Measurements from ENCODE around the gene SIGLEC11.
"Not testable (repeated sequence)": the region's sequence is repeated elsewhere in the genome, so short reads cannot be mapped to it uniquely, and the experiment has no call there.

SIGLEC11 gene, protein sequence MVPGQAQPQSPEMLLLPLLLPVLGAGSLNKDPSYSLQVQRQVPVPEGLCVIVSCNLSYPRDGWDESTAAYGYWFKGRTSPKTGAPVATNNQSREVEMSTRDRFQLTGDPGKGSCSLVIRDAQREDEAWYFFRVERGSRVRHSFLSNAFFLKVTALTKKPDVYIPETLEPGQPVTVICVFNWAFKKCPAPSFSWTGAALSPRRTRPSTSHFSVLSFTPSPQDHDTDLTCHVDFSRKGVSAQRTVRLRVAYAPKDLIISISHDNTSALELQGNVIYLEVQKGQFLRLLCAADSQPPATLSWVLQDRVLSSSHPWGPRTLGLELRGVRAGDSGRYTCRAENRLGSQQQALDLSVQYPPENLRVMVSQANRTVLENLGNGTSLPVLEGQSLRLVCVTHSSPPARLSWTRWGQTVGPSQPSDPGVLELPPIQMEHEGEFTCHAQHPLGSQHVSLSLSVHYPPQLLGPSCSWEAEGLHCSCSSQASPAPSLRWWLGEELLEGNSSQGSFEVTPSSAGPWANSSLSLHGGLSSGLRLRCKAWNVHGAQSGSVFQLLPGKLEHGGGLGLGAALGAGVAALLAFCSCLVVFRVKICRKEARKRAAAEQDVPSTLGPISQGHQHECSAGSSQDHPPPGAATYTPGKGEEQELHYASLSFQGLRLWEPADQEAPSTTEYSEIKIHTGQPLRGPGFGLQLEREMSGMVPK

DNA sequence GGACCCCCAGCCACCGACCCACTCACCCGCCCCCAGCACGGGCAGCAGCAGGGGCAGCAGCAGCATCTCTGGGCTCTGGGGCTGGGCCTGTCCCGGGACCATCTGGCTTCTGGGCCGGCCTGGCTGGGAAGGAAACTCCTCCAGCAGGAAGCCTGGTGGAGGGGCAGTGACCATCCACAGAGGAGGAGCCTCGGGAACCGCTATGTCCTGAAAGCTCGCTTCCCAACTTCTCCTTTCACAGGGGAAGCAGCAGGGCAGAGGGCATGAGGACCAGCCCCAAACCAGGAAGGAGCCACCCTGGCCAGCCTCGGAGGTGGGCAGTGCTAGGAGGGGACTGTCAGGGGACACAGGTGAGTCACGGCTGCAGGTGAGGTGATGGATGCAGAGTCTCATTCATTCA lies at the start of gene SIGLEC11:
TSS of gene SIGLEC11 (minus strand) at position 193 of the 400 bp plus-strand sequence. CDS start at position 102, 91 bp downstream.
- H3K9ac ChIP-seq (ENCODE audit: low read depth, low read length); H3K27me3 ChIP-seq (ENCODE audit: control insufficient read depth, insufficient read depth, low read length): not testable (repeated sequence)

DNA sequence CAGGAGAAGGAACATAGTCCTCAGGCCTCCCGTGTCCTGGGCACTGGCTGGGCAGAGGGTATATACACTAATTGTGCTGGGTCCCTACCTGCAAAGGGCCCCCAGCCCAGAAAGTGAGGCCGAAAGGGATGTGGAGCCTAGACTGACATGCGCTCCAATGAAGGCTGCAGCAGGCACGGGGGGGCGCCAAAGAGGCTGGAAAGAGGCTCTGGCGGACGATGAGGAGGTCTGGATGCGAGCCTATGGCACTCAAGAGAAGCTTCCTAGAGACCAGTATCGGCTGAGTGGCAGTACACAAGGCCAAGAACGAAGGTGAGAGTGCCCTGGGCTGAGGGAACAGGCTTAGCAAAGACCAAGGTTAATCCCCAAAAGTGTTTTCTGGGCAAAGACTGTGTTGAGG lies 47.6 kb upstream of the SIGLEC11 start:
- Histone ChIP-seq H3K9ac (ENCODE audit: low read depth, low read length) (no peak overlapping the region), H3K27me3 (ENCODE audit: control insufficient read depth, insufficient read depth, low read length) (no peaks in the 10 kb centered on the region), H3K4me1 (ENCODE audit: control insufficient read depth, insufficient read depth, low read length) (no peaks in the 10 kb centered on the region), H3K36me3 (ENCODE audit: control insufficient read depth, insufficient read depth, low read length) (peaks cover 15% of the 10 kb centered on the region), H3K9me3 (ENCODE audit: control insufficient read depth, insufficient read depth, low read length) (no peaks in the 10 kb centered on the region), H3K4me3 (ENCODE audit: low read depth, low read length) (no peak overlapping the region)

More for the DNA sequence above, at the start of gene SIGLEC11:
- not testable (repeated sequence) for H3K4me3 ChIP-seq (ENCODE audit: low read depth, low read length); H3K4me1 ChIP-seq (ENCODE audit: control insufficient read depth, insufficient read depth, low read length); H3K36me3 ChIP-seq (ENCODE audit: control insufficient read depth, insufficient read depth, low read length); H3K9me3 ChIP-seq (ENCODE audit: control insufficient read depth, insufficient read depth, low read length)

DNA sequence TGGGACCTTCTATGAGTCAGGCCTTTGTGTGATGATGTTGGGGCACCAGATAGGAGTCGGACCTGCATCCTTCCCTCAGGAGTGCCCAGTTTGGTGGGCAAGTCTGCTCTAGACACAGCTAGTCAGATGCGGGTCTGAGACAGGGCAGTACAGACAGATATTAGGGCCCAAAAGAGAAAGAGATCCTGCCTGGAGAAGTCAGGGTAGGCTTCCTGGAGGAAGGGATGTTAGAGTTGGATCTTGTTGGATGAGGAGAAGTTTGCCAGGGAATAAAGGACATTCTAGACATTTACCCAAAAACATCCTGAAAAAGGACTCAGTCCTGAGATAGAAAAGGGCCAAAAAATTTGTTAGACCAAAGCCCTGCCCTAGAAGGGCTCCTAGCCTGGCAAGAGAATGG lies 47.0 kb upstream of the SIGLEC11 start:
- Histone ChIP-seq H3K36me3 (ENCODE audit: control insufficient read depth, insufficient read depth, low read length) (peaks cover 11% of the 10 kb centered on the region), H3K27me3 (ENCODE audit: control insufficient read depth, insufficient read depth, low read length) (no peaks in the 10 kb centered on the region), H3K9me3 (ENCODE audit: control insufficient read depth, insufficient read depth, low read length) (no peaks in the 10 kb centered on the region), H3K9ac (ENCODE audit: low read depth, low read length) (no peak overlapping the region), H3K4me3 (ENCODE audit: low read depth, low read length) (no peak overlapping the region), H3K4me1 (ENCODE audit: control insufficient read depth, insufficient read depth, low read length) (no peaks in the 10 kb centered on the region)

DNA sequence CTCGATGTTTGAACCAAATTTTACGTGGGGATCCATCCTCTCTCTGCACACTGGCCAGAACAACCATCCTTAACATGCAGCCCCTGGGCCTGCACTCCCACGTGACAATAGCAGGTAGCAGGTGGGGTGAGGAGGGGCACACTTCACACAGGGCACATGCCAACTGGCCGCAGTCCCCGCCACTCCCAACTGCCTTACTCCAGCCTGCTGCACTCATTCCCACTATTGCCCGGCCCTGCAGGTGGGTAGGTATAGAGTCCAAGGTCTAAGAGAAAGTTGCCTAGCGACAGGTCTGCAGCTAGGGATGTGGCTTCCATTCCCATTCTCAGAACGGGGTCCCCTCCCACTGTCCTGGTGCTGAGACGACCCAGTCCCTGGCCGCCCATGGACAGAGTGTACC lies 46.2 kb upstream of the SIGLEC11 start:
- H3K9me3 ChIP-seq (ENCODE audit: control insufficient read depth, insufficient read depth, low read length), result no peaks in the 10 kb centered on the region

DNA sequence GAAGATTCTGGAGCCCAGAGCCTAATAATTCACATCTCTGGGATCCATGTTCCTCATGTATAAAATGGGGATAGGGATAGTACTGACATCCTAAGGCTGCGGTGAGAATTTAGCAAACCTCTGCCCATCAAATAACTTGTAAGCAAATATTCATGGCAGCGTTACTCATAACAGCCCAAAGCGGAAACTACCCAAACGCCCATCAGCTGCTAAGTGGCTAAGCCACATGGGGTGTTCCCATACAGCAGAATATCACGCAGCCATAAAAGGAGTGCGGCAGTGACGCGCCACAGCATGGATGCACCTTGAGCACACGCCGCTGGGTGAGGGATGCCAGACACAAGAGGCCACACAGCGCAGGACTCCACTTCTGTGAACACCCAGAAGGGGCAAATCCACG lies 44.5 kb upstream of the SIGLEC11 start:
- no peaks in the 10 kb centered on the region for H3K4me1 ChIP-seq (ENCODE audit: control insufficient read depth, insufficient read depth, low read length)
- peaks cover 15% of the 10 kb centered on the region for H3K36me3 ChIP-seq (ENCODE audit: control insufficient read depth, insufficient read depth, low read length)
- H3K9me3 ChIP-seq (ENCODE audit: control insufficient read depth, insufficient read depth, low read length), result no peaks in the 10 kb centered on the region
- no peaks in the 10 kb centered on the region for H3K27me3 ChIP-seq (ENCODE audit: control insufficient read depth, insufficient read depth, low read length)
- H3K4me3 ChIP-seq (ENCODE audit: low read depth, low read length), result no peak overlapping the region
- H3K9ac ChIP-seq (ENCODE audit: low read depth, low read length), result no peak overlapping the region

More for the DNA sequence above, 46.2 kb upstream of the SIGLEC11 start:
- no peaks in the 10 kb centered on the region for H3K4me1 ChIP-seq (ENCODE audit: control insufficient read depth, insufficient read depth, low read length)
- peaks cover 11% of the 10 kb centered on the region for H3K36me3 ChIP-seq (ENCODE audit: control insufficient read depth, insufficient read depth, low read length)
- no peak overlapping the region for H3K4me3 ChIP-seq (ENCODE audit: low read depth, low read length)
- no peak overlapping the region for H3K9ac ChIP-seq (ENCODE audit: low read depth, low read length)
- H3K27me3 ChIP-seq (ENCODE audit: control insufficient read depth, insufficient read depth, low read length), result no peaks in the 10 kb centered on the region

DNA sequence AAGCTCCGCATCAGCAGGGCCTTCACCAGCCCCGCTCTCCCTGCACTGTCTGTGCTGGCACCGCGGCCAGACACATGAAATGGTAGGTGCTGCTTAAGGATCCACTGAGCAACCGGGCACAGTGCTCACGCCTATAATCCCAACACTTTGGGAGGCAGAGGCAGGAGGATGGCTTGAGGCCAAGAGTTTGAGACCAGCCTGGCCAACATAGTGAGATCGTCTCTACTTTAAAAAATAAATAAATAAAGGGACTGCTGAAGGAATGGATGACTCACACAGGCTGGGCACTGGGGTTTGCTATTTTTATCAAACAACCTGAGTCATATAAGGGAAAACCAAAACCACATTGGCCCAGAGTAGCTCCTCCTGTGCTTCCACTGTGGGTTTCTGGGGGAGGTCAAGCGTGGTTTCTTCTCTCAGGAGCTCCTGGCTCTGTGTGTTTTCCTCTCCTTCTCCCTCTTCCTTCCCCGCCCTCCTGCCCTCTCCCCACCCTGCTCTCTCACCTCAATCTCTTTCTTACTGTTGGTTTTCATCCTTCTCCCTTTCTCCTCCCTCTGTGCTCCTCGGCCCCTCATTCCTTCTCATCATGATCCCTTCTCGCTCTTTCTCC lies 42.9 kb upstream of the SIGLEC11 start:
- no peak overlapping the region for H3K9ac ChIP-seq (ENCODE audit: low read depth, low read length)
- H3K36me3 ChIP-seq (ENCODE audit: control insufficient read depth, insufficient read depth, low read length), result peaks cover 23% of the 10 kb centered on the region
- no peaks in the 10 kb centered on the region for H3K9me3 ChIP-seq (ENCODE audit: control insufficient read depth, insufficient read depth, low read length)
- H3K27me3 ChIP-seq (ENCODE audit: control insufficient read depth, insufficient read depth, low read length), result no peaks in the 10 kb centered on the region
- no peaks in the 10 kb centered on the region for H3K4me1 ChIP-seq (ENCODE audit: control insufficient read depth, insufficient read depth, low read length)
- no peak overlapping the region for H3K4me3 ChIP-seq (ENCODE audit: low read depth, low read length)

DNA sequence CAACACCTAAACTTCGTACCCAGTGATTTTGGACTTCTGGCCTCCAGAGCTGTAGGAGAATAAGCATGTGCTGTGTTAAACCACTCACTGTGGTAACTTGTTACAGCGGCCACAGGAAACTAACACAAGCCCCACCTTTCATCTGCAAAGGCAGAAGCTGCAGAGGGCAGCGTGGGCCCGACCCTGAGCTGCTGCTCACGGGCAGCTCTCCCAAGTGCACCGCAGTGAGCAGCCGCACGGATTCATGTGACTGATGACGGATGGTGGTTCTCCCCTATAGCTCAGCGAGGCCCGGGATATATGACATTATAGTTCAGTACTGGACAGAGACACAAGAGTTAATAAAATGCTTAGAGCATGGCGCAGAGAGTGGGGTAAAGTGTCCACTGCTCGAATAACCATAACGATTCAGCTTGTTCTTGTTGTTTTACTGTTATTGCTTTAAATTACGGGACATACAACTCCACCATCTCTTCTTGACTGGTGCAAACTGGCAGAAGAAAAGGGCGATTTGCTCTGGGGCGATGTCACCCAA lies 42.3 kb upstream of the SIGLEC11 start:
- no peaks in the 10 kb centered on the region for H3K27me3 ChIP-seq (ENCODE audit: control insufficient read depth, insufficient read depth, low read length)
- peaks cover 23% of the 10 kb centered on the region for H3K36me3 ChIP-seq (ENCODE audit: control insufficient read depth, insufficient read depth, low read length)
- H3K4me3 ChIP-seq (ENCODE audit: low read depth, low read length), result no peak overlapping the region
- H3K9ac ChIP-seq (ENCODE audit: low read depth, low read length), result no peak overlapping the region
- no peaks in the 10 kb centered on the region for H3K9me3 ChIP-seq (ENCODE audit: control insufficient read depth, insufficient read depth, low read length)
- H3K4me1 ChIP-seq (ENCODE audit: control insufficient read depth, insufficient read depth, low read length), result no peaks in the 10 kb centered on the region

DNA sequence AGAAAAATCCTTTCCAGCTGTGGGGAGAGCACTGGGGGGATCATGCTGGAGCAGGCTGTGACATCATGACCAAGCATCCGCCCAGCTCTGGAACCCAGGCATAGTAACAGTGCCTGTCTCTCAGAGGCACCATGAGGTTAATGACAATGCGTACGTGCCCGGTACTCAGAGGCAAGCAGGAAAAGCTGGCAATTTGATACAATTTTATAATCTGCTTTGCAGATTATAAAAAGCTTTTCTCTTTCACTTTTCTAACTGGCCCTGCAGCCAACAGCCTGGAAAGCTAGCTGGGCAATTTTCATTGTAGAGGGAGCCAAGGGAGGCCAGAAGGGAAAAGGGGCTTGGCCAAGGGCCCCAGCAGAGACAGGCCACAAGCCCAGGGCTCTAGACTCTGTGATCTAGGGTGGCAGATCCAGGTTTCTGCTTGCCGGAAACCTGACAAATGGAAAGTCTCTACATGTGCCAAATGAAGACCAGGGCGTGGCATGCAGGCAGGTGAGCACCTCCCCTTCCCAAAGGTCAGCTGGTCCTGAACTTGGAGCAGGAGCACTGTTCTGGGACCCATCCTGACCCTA lies 41.5 kb upstream of the SIGLEC11 start:
- Histone ChIP-seq H3K27me3 (ENCODE audit: control insufficient read depth, insufficient read depth, low read length) (no peaks in the 10 kb centered on the region), H3K36me3 (ENCODE audit: control insufficient read depth, insufficient read depth, low read length) (peaks cover 21% of the 10 kb centered on the region), H3K9me3 (ENCODE audit: control insufficient read depth, insufficient read depth, low read length) (no peaks in the 10 kb centered on the region), H3K4me3 (ENCODE audit: low read depth, low read length) (no peak overlapping the region), H3K4me1 (ENCODE audit: control insufficient read depth, insufficient read depth, low read length) (no peaks in the 10 kb centered on the region), H3K9ac (ENCODE audit: low read depth, low read length) (no peak overlapping the region)

DNA sequence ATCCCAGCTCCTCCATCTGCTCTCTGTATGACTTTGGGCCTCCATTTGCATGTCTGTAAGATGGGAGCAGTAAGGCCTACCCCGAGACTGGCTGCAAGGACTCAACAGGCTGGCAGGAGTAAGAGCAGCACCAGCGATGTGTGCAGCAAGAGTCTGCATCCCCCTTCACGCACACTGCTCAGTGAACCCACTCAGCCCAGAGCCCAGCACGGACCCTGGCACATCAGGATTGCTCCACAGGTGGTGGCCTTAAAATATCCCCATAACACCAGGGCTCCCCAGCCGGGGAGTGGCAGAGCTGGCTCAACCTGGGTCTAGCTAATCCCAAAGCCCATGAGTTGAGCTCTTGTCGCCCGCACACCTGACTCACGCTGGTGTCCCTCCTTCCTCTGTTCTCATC lies 40.8 kb upstream of the SIGLEC11 start:
- peaks cover 16% of the 10 kb centered on the region for H3K36me3 ChIP-seq (ENCODE audit: control insufficient read depth, insufficient read depth, low read length)
- H3K9ac ChIP-seq (ENCODE audit: low read depth, low read length), result no peak overlapping the region
- no peak overlapping the region for H3K4me3 ChIP-seq (ENCODE audit: low read depth, low read length)
- no peaks in the 10 kb centered on the region for H3K9me3 ChIP-seq (ENCODE audit: control insufficient read depth, insufficient read depth, low read length)
- H3K4me1 ChIP-seq (ENCODE audit: control insufficient read depth, insufficient read depth, low read length), result no peaks in the 10 kb centered on the region
- no peaks in the 10 kb centered on the region for H3K27me3 ChIP-seq (ENCODE audit: control insufficient read depth, insufficient read depth, low read length)

DNA sequence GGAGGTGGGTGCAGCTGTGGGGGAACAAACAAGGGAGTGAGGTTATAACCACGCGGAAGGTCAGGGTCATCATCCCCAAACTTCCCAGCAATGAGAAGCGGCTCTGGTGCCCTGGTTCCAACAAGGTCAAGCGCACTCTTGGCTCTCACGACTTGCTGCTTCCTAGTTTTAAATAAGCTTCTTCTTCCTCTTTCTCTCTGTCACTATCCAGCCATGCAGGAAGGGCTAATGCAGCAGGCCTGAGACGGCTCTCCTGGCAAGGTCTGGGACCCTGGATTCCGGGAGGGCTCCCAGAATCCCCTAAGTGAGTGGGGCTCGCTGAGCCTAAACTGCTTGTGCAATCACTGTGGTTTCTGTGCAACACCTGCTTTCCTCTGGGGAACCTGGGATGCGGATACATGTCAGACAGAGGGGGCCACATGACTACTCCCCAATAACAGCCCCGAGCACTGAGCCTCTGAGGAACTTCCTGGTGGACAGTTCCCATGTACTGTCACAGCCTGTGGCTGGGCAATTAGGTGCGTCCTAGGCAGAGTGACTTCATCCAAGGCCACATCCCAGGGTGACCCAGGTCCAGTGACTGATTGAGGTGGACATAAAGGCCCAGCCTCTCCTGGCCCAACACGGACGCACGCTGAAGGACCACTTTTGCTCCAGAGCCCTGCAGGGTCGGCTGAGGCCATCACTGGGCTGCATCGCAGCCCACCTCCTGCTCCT lies 40.0 kb upstream of the SIGLEC11 start:
- H3K27me3 ChIP-seq (ENCODE audit: control insufficient read depth, insufficient read depth, low read length), result no peaks in the 10 kb centered on the region
- no peaks in the 10 kb centered on the region for H3K9me3 ChIP-seq (ENCODE audit: control insufficient read depth, insufficient read depth, low read length)
- no peak overlapping the region for H3K4me3 ChIP-seq (ENCODE audit: low read depth, low read length)
- peaks cover 14% of the 10 kb centered on the region for H3K36me3 ChIP-seq (ENCODE audit: control insufficient read depth, insufficient read depth, low read length)
- no peak overlapping the region for H3K9ac ChIP-seq (ENCODE audit: low read depth, low read length)
- no peaks in the 10 kb centered on the region for H3K4me1 ChIP-seq (ENCODE audit: control insufficient read depth, insufficient read depth, low read length)
